Upper lobe of left lung (tissue), 6 donors: ENCODE measurements around the gene KCNIP3. TPM values are rescaled to one million over a fixed set of nuclear protein-coding genes. Genes with fewer than 3 reads are reported as not detected.

Source experiments
- ATAC-seq, 2 donors: fragments of 200-7000 bp; cut with Tn5 transposase; one replicate each; pipeline ENCODE4 v1.9.1; 2022; ENCODE audit warnings: mild to moderate bottlenecking in 2 of 2, moderate library complexity in 2 of 2; ENCODE audit not compliant: low FRiP score in 2 of 2
- DNase-seq, 2 donors: peaks; one replicate each; pipeline ENCODE4 v3.0.0-alpha.2; 2019 to 2020
- H3K27ac ChIP-seq, 4 donors: fragments of 200-600 bp; sonication (generic); one replicate each; pipeline ENCODE4 v1.5.1; 2016 to 2019
- H3K27me3 ChIP-seq, 4 donors: fragments of 200-600 bp; sonication (generic); one replicate each; pipeline ENCODE4 v1.5.1; 2017 to 2019
- H3K36me3 ChIP-seq, 4 donors: fragments of 200-600 bp; sonication (generic); one replicate each; pipeline ENCODE4 v1.5.1; 2016 to 2019
- H3K4me1 ChIP-seq, 4 donors: fragments of 200-600 bp; sonication (generic); one replicate each; pipeline ENCODE4 v1.5.1; 2018 to 2019
- H3K4me3 ChIP-seq, 4 donors: fragments of 200-600 bp; sonication (generic); one replicate each; pipeline ENCODE4 v1.5.1; 2017 to 2019; ENCODE audit warnings: mild to moderate bottlenecking in 2 of 4, moderate library complexity in 1 of 4
- H3K9me3 ChIP-seq, 4 donors: fragments of 200-600 bp; sonication (generic); one replicate each; pipeline ENCODE4 v1.5.1; 2018 to 2019
- EP300 ChIP-seq, 4 donors: sonication (generic); formaldehyde crosslinking; IDR thresholded peaks; one replicate each; pipeline ENCODE4 v1.5.1; 2017; ENCODE audit warnings: antibody characterized with exemption in 4 of 4, control low read depth in 2 of 4
- POLR2A ChIP-seq, 4 donors: fragments of 450-650 bp; IDR thresholded peaks; one replicate each; pipeline ENCODE4 v1.5.1; 2016 to 2017; ENCODE audit warnings: antibody characterized with exemption in 4 of 4, mild to moderate bottlenecking in 2 of 4
- POLR2AphosphoS5 ChIP-seq, 2 donors: sonication (generic); formaldehyde crosslinking; IDR thresholded peaks; one replicate each; pipeline ENCODE4 v1.5.1; 2017; ENCODE audit warnings: antibody characterized with exemption in 2 of 2
- WGBS, 2 donors: methylation state at CpG; one replicate each; pipeline ENCODE4 v1.1.5; 2017 to 2018; 5-methylcytosine and 5-hydroxymethylcytosine counted together
- total RNA-seq, 6 donors: library from RNA; depleted of rRNA in 4 of 6; stranded (reverse); fragments of >200 nt in 4 of 6; gene quantifications; one replicate each; pipeline versions ENCODE4 v1.1.0 to v1.2.1, GENCODE V29; 2016 to 2021
- TF ChIP-seq, protein P1 (sequence below), 6 experiments: fragments of 450-650 bp in 4 of 6; fragments of 200-600 bp in 2 of 6; sonication (generic) in 2 of 6; IDR thresholded peaks; one replicate each; pipeline ENCODE4 v1.5.1; 2016 to 2019; ENCODE audit warnings: antibody characterized with exemption in 6 of 6
- donor health status: DM: no; HTN: no; CAD: no; lungs with moderate emphysema.
- donor health status: DM: no; HTN: yes; CAD: no; lungs with severe emphysema.

The KCNIP3 gene
- total RNA-seq, 6 donors from 2014 or later, result 1.0 to 5.9 (median 2.5) TPM

DNA sequence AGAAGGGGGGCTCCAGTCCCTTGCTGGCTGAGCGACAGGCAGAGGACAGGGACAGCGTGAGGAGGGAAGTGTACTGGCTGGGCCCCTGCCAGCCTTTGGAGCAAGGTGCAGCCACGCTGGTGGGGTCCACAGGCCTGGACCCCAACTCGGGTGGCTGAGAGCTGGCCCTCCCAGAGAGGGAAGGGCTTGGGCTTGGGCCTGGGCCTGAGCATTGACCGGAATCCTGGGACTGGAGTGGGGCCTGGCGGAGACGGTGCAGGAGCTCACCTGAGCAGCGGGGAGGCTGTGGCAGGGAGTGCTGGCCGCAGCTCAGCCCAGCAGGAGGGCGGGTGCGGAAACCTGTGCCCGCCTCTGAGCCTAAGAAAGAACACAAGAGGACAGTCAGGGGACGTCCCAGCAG, 27.9 kb downstream of the KCNIP3 start:
- no peak overlapping the region for H3K27ac ChIP-seq
- H3K36me3 ChIP-seq, result no peaks in the 10 kb centered on the region
- H3K27me3 ChIP-seq, result no peaks in the 10 kb centered on the region
- TF ChIP-seq POLR2AphosphoS5 (IDR thresholded peaks at IDR 0.05) (no peak), EP300 (IDR thresholded peaks at IDR 0.05) (no peak)
- WGBS, 2 donors, result 84 to 88% methylated on average over 11 to 13 of the region's 13 CpGs
- ATAC-seq, result no peak
- H3K4me3 ChIP-seq, result no peak overlapping the region
- H3K9me3 ChIP-seq, result no peaks in the 10 kb centered on the region
- H3K4me1 ChIP-seq, result no peaks in the 10 kb centered on the region
- DNase-seq, result peak in 1 of 2 donors; percentile 55

DNA sequence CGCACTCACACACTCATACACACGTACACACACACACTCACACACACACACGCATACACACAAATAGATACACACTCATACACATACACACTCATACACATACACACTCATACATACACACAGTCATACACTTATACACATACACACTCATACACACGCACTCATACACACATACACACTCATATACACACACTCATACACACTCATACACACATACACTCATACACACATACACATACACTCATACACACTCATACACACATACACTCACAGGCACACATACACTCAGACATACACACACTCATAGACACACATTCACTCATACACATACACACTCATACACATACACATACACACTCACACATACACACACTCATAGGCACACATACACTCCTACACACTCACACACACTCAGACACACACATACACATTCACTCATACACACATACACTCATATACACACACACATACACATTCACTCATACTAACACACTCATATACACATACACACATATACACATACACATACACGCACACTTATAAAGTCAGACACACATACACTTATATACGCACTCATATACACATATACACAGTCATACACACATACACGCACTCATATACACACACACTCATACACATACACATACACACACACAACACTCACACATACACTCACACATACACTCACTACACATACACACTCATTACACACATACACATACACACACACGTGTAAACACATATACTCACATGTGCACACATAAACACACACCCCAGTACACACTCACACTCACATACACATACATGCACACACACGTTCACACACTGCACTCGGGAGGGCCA, 28.7 kb downstream of the KCNIP3 start:
- WGBS, 2 donors, result 94 to 95% methylated on average over 10 of the region's 10 CpGs
- TF ChIP-seq EP300 (IDR thresholded peaks at IDR 0.05) (no peak), POLR2AphosphoS5 (IDR thresholded peaks at IDR 0.05) (no peak)
- TF ChIP-seq, protein P1, sequence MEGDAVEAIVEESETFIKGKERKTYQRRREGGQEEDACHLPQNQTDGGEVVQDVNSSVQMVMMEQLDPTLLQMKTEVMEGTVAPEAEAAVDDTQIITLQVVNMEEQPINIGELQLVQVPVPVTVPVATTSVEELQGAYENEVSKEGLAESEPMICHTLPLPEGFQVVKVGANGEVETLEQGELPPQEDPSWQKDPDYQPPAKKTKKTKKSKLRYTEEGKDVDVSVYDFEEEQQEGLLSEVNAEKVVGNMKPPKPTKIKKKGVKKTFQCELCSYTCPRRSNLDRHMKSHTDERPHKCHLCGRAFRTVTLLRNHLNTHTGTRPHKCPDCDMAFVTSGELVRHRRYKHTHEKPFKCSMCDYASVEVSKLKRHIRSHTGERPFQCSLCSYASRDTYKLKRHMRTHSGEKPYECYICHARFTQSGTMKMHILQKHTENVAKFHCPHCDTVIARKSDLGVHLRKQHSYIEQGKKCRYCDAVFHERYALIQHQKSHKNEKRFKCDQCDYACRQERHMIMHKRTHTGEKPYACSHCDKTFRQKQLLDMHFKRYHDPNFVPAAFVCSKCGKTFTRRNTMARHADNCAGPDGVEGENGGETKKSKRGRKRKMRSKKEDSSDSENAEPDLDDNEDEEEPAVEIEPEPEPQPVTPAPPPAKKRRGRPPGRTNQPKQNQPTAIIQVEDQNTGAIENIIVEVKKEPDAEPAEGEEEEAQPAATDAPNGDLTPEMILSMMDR (IDR thresholded peaks at IDR 0.05), result no peak
- no peak for DNase-seq
- no peak for ATAC-seq
- Histone ChIP-seq H3K36me3 (no peaks in the 10 kb centered on the region), H3K27ac (no peak overlapping the region), H3K4me1 (no peaks in the 10 kb centered on the region), H3K27me3 (no peaks in the 10 kb centered on the region), H3K4me3 (no peak overlapping the region), H3K9me3 (no peaks in the 10 kb centered on the region)

DNA sequence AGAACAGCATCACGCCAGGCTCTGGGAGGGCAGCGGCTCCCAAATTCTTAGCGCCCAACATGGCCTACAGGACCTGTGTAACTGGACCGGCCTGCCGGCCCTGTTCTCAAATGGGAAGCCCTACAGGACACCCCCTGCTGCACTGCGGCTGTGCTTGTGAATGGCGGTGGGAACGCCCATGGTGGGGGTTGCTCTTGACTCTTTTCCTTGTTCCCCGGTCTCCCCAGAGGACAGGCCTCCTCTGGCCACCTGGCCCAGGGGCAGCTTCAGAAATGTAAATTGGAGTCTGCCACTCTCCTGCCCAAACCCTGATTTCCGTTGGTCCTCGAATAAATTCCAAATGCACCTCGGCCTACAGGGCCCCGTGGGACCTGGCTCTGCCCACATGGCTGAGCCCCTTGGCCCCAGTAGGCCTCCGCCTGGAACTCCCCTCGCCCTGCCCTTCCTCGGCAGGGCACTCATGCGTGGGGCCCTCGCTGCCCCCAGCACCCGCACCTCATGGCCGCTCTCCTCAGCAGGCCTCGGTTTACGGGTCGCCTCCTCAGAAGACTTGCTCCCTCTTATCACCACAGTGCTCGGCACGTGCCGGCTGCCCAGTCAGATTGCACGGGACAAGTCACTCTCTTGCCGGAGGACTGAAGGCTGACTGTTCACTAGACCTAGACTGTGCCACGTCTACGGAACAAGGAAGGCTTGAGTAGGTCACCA, 29.4 kb downstream of the KCNIP3 start:
- H3K9me3 ChIP-seq, result no peaks in the 10 kb centered on the region
- H3K27ac ChIP-seq, result no peak overlapping the region
- no peaks in the 10 kb centered on the region for H3K27me3 ChIP-seq
- no peak for TF ChIP-seq POLR2A (IDR thresholded peaks at IDR 0.05)
- TF ChIP-seq, protein P1 (IDR thresholded peaks at IDR 0.05), result no peak
- TF ChIP-seq EP300 (IDR thresholded peaks at IDR 0.05), result no peak
- TF ChIP-seq POLR2AphosphoS5 (IDR thresholded peaks at IDR 0.05), result no peak
- no peaks in the 10 kb centered on the region for H3K36me3 ChIP-seq
- WGBS, 2 donors, result 92 to 95% methylated on average over 28 to 30 of the region's 30 CpGs
- no peak overlapping the region for H3K4me3 ChIP-seq
- ATAC-seq (no peak), DNase-seq (peak in 1 of 2 donors; percentile 79)
- H3K4me1 ChIP-seq, result no peaks in the 10 kb centered on the region

DNA sequence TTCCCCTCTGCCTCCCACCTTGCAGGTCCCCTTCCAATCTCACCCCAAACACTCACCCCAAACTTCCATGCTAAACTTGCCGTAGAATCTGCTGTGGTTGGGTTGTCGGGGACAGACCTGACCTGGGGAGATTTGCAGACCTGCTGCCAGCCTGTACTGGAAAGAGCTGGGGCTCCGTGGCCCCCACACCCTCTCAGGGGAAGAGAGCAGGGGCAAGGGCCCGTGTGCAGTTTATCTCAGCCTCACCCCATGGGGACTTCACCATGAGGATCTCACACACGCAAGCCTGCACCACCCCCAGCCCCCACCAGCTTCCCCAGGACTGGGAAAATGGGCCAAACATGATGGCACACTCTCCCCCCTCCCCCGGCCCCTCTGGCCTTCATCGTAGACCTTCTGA, 30.7 kb downstream of the KCNIP3 start:
- no peaks in the 10 kb centered on the region for H3K4me1 ChIP-seq
- H3K36me3 ChIP-seq, result no peaks in the 10 kb centered on the region
- 78% methylated on average over 6 of the region's 7 CpGs; no CpG with 5 or more reads in 1 of the 2 donors for WGBS, 2 donors
- no peaks in the 10 kb centered on the region for H3K27me3 ChIP-seq
- H3K9me3 ChIP-seq, result no peaks in the 10 kb centered on the region
- no peak for DNase-seq
- no peak overlapping the region for H3K27ac ChIP-seq
- no peak overlapping the region for H3K4me3 ChIP-seq
- TF ChIP-seq EP300 (IDR thresholded peaks at IDR 0.05), result no peak
- TF ChIP-seq, protein P1 (IDR thresholded peaks at IDR 0.05), result no peak
- TF ChIP-seq POLR2A (IDR thresholded peaks at IDR 0.05), result no peak
- TF ChIP-seq POLR2AphosphoS5 (IDR thresholded peaks at IDR 0.05), result no peak
- ATAC-seq, result no peak

DNA sequence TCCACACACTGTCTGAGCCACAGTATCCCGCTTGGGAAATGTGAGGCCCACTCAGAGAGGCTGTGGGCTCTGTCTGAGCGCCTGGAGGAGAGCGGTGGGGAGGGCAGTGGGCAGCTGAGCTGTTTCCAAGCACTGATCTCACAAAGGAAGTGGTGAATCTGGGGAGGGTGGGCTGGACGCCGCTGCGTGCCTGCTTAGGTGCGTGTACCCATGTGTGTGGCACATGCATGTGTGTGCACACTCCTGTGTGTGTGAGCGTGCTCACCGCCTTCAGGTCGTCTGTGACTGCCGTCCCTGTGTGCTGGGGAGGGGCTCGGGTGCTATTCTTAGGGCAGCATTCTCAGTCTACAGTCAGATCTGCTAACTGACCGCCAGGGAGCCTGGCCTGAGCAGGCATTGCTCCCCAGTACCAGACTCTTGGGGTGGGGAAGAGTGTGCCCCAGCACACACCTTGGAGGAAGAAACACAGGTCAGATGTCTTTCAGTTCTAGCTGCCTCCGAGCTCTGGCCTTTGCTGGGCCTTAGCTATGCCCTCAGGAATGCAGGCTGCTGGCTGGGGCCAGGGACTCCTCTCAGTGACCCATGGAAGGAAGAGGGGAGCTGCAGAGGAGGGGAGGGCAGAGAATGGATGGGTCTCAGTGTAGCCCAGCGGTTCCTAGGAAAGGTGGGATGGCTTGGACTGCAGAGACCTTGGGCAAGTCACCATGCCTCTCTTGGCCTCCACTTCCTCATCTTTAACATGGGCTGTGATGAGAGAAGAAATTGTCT, 31.4 kb downstream of the KCNIP3 start:
- Histone ChIP-seq H3K9me3 (no peaks in the 10 kb centered on the region), H3K27me3 (no peaks in the 10 kb centered on the region), H3K4me1 (no peaks in the 10 kb centered on the region), H3K36me3 (no peaks in the 10 kb centered on the region), H3K27ac (no peak overlapping the region), H3K4me3 (no peak overlapping the region)
- 52 to 58% methylated on average over 5 to 10 of the region's 15 CpGs for WGBS, 2 donors
- ATAC-seq (no peak), DNase-seq (peak in 1 of 2 donors; percentile 65)
- no peak for TF ChIP-seq POLR2A (IDR thresholded peaks at IDR 0.05)
- TF ChIP-seq, protein P1 (IDR thresholded peaks at IDR 0.05), result no peak
- no peak for TF ChIP-seq POLR2AphosphoS5 (IDR thresholded peaks at IDR 0.05)
- TF ChIP-seq EP300 (IDR thresholded peaks at IDR 0.05), result no peak
